GM12873 (cell line): ENCODE measurements around the gene CTNNA2.

Experiments used
- TF ChIP-seq, protein P1 (sequence below): IDR thresholded peaks from 2 replicates; pipeline ENCODE4 v1.5.1; 2012; ENCODE audit warnings: low read depth, mild to moderate bottlenecking, moderate library complexity, low read length, control low read depth; ENCODE audit not compliant: insufficient read depth; ENCODE audit errors: missing control alignments

Gene CTNNA2

GRCh38 chr2:79552653-79553052, 39.8 kb downstream of the CTNNA2 start:
- TF ChIP-seq, protein P1, sequence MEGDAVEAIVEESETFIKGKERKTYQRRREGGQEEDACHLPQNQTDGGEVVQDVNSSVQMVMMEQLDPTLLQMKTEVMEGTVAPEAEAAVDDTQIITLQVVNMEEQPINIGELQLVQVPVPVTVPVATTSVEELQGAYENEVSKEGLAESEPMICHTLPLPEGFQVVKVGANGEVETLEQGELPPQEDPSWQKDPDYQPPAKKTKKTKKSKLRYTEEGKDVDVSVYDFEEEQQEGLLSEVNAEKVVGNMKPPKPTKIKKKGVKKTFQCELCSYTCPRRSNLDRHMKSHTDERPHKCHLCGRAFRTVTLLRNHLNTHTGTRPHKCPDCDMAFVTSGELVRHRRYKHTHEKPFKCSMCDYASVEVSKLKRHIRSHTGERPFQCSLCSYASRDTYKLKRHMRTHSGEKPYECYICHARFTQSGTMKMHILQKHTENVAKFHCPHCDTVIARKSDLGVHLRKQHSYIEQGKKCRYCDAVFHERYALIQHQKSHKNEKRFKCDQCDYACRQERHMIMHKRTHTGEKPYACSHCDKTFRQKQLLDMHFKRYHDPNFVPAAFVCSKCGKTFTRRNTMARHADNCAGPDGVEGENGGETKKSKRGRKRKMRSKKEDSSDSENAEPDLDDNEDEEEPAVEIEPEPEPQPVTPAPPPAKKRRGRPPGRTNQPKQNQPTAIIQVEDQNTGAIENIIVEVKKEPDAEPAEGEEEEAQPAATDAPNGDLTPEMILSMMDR, result no peak

- TF ChIP-seq, protein P1, result no peak
Measured at GRCh38 chr2:79554899-79555298, 42.0 kb downstream of the CTNNA2 start.

GRCh38 chr2:79564065-79564464, 51.2 kb downstream of the CTNNA2 start:
- TF ChIP-seq, protein P1, result no peak

DNA sequence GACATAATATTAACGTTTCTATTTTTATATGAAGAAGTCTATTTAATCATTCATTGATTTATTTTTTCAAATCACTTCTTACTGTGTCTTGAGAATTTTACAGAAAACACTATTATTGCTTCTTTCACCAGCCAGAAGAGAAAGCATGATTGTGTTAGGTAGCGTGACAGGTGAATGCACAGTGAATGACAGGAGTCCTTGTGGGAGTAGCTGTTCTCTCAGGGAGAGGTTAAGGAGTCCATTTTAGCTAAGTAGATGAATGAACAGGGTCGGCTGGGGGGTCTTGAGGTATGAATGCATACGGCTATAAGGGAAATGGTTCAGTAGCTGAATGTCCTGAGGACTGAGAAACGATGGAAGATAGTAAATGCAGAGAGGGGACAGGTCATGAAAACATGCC, 56.2 kb downstream of the CTNNA2 start:
- TF ChIP-seq, protein P1, result no peak

DNA sequence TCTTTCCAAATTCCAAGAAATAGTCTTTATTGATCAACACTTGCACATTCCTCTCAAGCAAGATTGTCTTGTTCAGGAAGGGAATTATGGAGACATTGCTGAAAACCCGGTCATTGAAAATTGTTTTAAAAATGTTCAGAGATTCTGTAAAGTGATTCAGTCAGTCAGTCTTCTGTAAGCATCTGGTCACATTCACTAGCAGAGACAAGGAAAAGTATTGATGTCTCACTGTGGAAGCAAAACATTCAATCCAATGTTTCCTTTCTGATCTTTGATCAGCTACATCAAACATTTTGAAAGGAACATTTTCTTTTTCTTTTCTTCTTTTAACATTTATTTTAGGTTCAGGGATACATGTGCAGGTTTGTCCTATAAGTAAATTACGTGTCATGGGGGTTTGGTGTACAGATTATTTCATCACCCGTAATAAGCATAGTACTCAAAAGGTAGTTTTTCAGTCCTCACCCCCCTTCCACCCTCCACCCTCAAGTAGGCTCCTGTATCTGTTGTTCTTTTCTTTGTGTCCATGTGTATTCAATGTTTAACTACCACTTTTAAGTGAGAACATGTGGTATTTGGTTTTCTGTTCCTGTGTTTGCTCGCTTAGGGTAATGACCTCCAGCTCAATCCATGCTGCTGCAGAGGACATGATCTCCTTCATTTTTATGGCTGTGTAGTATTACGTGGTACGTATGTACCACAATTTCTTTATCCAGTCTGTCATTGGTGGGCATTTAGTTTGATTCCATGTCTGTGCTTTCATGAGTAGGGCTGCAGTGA, 61.2 kb downstream of the CTNNA2 start:
- TF ChIP-seq, protein P1, result no peak

- TF ChIP-seq, protein P1, result no peak
Measured at GRCh38 chr2:79576451-79576850, 63.6 kb downstream of the CTNNA2 start.

GRCh38 chr2:79578952-79579351, 66.1 kb downstream of the CTNNA2 start:
- TF ChIP-seq, protein P1, result no peak

GRCh38 chr2:79580175-79580574, 67.3 kb downstream of the CTNNA2 start:
- TF ChIP-seq, protein P1, result no peak
